Measurements from ENCODE around the gene ZCCHC2.

Gene ZCCHC2

DNA sequence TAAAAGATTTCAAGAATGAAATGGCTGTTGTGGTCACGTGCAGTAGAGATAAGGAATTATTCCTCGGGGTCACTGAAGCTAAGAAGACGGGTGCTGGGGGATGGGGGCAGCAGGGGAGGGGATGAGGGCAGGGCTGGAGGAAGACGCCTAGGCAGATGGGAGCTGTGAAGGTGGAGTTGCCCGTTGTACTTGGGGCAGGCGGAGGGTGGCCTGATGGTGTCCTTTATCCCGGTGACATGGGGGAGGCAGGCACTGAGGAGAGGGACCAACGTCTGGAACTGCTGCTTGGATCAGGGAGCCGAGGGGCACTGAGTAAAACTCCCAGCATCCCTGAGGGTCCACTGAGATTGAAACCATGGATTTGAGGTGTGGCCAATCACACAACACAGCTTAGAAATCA lies 64.9 kb downstream of the ZCCHC2 start:
- peaks cover 5% of the 10 kb centered on the region; the same call in 1 of the 2 replicates for H3F3A ChIP-seq (ENCODE audit: control insufficient read depth, insufficient read depth)
- H3K4me3 ChIP-seq (ENCODE audit: low read length): no peak overlapping the region
- no peaks in the 10 kb centered on the region for H3K9me2 ChIP-seq (replicated peaks; ENCODE audit: control insufficient read depth, low read length)
- no peak overlapping the region for H3K4me2 ChIP-seq (ENCODE audit: low read length)
- TF ChIP-seq EZH2phosphoT487 (IDR thresholded peaks at IDR 0.05; ENCODE audit: borderline replicate concordance, low read length): no peak
- no peak for TF ChIP-seq CTCF (IDR thresholded peaks at IDR 0.05; ENCODE audit: low read depth, low read length, poor library complexity, severe bottlenecking)
- H3K27me3 ChIP-seq (ENCODE audit: control insufficient read depth, low read length): no peaks in the 10 kb centered on the region
- no peak overlapping the region for H3K27ac ChIP-seq (ENCODE audit: low read depth, low read length)
- H3K36me3 ChIP-seq (ENCODE audit: control insufficient read depth, low read length): peaks cover 12% of the 10 kb centered on the region
- H3K79me2 ChIP-seq (ENCODE audit: control insufficient read depth, low read length): no peaks in the 10 kb centered on the region
- peaks cover 15% of the 10 kb centered on the region for H3K4me1 ChIP-seq (ENCODE audit: control insufficient read depth, low read length)
- no peaks in the 10 kb centered on the region for H3K9me3 ChIP-seq (ENCODE audit: control insufficient read depth, insufficient read depth, low read length)
- H4K20me1 ChIP-seq (ENCODE audit: control insufficient read depth, insufficient read depth, low read depth, low read length): peaks cover 3% of the 10 kb centered on the region; the same call in 1 of the 2 replicates

GRCh38 chr18:62588217-62588616 lies 65.4 kb downstream of the ZCCHC2 start:
- Histone ChIP-seq H3K4me1 (ENCODE audit: control insufficient read depth, low read length) (peaks cover 15% of the 10 kb centered on the region), H3K9me3 (ENCODE audit: control insufficient read depth, insufficient read depth, low read length) (no peaks in the 10 kb centered on the region), H3K36me3 (ENCODE audit: control insufficient read depth, low read length) (peaks cover 12% of the 10 kb centered on the region), H3F3A (ENCODE audit: control insufficient read depth, insufficient read depth) (peaks cover 3% of the 10 kb centered on the region; the same call in 1 of the 2 replicates), H3K4me3 (ENCODE audit: low read length) (no peak overlapping the region), H3K9me2 (replicated peaks; ENCODE audit: control insufficient read depth, low read length) (no peaks in the 10 kb centered on the region), H4K20me1 (ENCODE audit: control insufficient read depth, insufficient read depth, low read depth, low read length) (peaks cover 3% of the 10 kb centered on the region; the same call in 1 of the 2 replicates), H3K27ac (ENCODE audit: low read depth, low read length) (no peak overlapping the region), H3K79me2 (ENCODE audit: control insufficient read depth, low read length) (no peaks in the 10 kb centered on the region), H3K4me2 (ENCODE audit: low read length) (no peak overlapping the region), H3K27me3 (ENCODE audit: control insufficient read depth, low read length) (no peaks in the 10 kb centered on the region)
- TF ChIP-seq EZH2phosphoT487 (IDR thresholded peaks at IDR 0.05; ENCODE audit: borderline replicate concordance, low read length) (no peak), CTCF (IDR thresholded peaks at IDR 0.05; ENCODE audit: low read depth, low read length, poor library complexity, severe bottlenecking) (no peak)

DNA sequence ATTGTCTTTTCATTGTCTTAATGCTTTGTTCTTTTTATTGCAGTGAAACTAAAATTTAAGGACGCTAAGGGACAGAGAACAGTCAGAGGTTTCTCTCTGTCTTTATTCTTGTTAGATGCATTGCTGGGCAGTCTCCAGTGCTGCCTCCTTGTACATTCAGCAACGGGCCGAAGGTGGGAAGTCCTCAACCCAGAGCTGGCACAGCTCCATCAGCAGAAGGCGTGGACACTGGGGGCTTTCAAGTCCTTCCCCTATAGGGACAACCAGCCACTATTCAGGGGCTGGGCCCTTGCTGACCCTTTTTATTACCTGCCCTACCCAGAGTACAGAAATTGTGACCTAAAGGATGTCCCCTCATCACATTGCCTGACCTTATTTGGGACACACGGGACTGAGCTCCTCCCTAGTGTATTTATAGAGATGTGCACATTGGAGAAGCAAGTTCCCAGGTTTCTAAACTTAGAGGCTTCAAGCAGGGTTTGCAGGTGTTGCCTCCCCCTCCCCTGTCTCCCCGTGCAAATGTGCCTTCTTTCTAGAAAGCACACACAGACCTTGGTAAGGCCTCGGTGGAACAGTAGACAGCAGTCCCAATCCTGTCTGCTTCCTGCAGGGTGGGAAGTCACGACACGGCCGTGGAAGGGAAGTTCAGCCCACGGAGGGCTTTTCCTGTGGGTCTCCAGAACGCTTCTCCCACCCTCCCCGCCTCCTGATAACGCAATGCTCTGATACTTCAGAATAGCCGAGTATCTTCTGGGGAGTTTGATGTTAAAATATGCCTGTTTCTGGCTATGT lies 68.2 kb downstream of the ZCCHC2 start:
- Histone ChIP-seq H3K4me2 (ENCODE audit: low read length) (no peak overlapping the region), H3K79me2 (ENCODE audit: control insufficient read depth, low read length) (no peaks in the 10 kb centered on the region), H3K27ac (ENCODE audit: low read depth, low read length) (no peak overlapping the region), H3K27me3 (ENCODE audit: control insufficient read depth, low read length) (no peaks in the 10 kb centered on the region), H3K36me3 (ENCODE audit: control insufficient read depth, low read length) (no peaks in the 10 kb centered on the region), H4K20me1 (ENCODE audit: control insufficient read depth, insufficient read depth, low read depth, low read length) (peaks cover 3% of the 10 kb centered on the region; the same call in 1 of the 2 replicates), H3K4me3 (ENCODE audit: low read length) (no peak overlapping the region), H3F3A (ENCODE audit: control insufficient read depth, insufficient read depth) (no peaks in the 10 kb centered on the region), H3K9me3 (ENCODE audit: control insufficient read depth, insufficient read depth, low read length) (no peaks in the 10 kb centered on the region), H3K9me2 (replicated peaks; ENCODE audit: control insufficient read depth, low read length) (no peaks in the 10 kb centered on the region), H3K4me1 (ENCODE audit: control insufficient read depth, low read length) (peaks cover 2% of the 10 kb centered on the region)
- no peak for TF ChIP-seq EZH2phosphoT487 (IDR thresholded peaks at IDR 0.05; ENCODE audit: borderline replicate concordance, low read length)
- no peak for TF ChIP-seq CTCF (IDR thresholded peaks at IDR 0.05; ENCODE audit: low read depth, low read length, poor library complexity, severe bottlenecking)
